HG03571 (cell line): ENCODE results near the gene HADHA.
"Not testable (repeated sequence)": the region's sequence is repeated elsewhere in the genome, so short reads cannot be mapped to it uniquely, and the experiment has no call there.

Source experiments
- ATAC-seq: cut with Tn5 transposase; IDR thresholded peaks from one replicate; pipeline ENCODE4 v1.9.1; 2021; ENCODE audit not compliant: unreplicated experiment

HADHA gene

DNA sequence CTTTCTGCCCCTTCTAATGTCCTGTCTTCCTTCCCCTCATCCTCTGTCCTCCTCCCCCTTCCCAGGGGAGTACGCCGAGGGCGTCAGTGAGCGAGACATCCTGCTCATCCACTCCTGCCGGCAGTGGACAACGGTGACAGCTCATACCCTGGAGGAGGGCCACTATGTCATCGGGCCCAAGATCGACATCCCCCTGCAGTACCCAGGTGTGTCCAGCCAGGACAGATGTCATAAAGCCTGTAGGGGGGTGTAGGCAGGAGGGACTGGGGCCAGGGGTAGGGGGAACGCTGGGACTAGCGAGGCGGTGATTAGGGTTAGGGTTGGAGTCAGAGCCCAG, 68.2 kb downstream of the HADHA start:
- ATAC-seq: no peak

GRCh38 chr2:26175466-26176278, 68.8 kb downstream of the HADHA start:
- ATAC-seq: no peak

GRCh38 chr2:26174691-26175465, 69.6 kb downstream of the HADHA start:
- no peak for ATAC-seq

DNA sequence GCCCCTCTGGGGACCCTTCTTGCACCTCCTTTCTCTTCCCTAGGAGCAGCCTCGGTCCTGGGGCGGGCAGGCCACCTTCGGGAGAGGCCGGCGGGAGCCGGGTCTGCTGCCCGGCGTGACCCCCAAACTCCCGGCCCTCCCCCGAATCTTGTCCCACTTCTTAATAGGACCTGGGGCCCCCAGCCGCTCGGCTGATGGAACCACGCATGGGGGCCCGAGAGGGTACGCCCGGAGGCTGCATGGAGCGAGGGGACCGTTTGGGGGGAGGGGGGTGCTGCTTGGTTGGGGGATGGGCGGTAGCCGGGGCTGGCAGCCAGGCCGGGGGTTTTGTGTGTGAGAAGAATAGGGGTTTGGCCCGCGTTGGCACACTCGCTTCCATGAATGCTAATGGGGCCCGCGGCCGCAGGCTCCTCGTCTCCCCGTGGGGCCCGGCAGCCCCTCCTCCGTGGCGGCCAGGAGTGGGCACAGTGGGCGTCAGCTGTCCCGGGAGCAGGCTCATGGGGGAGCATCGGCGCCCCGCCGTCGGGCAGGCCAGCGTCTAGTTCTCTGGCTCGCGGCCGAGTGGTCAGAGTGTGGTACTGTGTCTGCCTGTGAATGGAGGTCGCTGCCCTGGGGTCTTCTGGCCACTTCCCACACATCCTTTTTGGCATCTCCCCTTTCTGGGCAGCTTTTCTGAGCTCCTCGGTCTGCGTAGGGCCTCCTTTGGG, 70.5 kb downstream of the HADHA start:
- no peak for ATAC-seq

DNA sequence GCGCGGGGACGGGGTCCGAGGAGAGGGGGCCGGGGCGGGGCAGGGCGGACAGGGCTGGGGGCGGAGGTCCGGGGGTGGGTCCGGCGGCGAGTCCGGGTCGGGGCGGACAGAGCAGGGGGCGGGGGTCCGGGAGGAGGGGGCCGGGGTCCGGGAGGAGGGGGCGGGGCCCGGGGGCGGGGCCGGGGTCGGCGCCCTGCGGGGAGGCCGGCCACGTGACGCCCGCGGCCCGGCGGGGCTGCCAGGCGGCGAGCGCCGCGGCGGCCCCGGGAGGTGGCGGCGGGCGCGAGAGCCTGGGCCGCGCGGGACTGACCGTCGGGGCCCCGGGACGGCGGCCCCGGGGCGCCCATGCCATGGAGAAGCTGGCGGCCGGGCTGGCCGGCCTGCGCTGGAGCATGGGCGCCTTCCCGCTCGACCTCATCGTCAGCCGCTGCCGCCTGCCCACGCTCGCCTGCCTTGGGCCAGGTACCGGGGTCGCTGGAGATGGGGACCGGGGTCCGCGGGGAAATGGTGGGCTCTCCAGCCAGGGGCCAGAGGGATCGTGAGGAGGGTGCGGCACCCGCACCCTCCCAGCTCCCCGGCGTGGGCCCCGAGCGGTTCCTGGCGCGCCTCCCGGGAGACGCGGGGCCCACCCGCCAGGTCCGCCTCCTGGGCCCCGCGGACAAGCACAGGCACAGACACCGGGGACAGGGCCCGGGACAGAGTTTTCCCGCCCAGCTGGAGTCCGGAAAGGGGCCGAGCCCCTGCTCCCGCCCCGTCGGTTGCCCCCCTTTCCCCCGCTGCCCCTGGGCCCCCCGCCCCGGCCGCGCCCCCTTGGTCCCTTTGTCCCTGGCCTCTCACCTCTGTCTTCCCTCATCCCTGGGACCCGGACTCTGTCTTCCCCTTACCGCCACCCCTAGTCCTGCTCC, 71.3 kb downstream of the HADHA start, which contains the start of gene GAREM2:
GAREM2 (plus strand) TSS at position 218 of the 905 bp plus-strand sequence; CDS start at position 351, 133 bp downstream.
- ATAC-seq: no peak

DNA sequence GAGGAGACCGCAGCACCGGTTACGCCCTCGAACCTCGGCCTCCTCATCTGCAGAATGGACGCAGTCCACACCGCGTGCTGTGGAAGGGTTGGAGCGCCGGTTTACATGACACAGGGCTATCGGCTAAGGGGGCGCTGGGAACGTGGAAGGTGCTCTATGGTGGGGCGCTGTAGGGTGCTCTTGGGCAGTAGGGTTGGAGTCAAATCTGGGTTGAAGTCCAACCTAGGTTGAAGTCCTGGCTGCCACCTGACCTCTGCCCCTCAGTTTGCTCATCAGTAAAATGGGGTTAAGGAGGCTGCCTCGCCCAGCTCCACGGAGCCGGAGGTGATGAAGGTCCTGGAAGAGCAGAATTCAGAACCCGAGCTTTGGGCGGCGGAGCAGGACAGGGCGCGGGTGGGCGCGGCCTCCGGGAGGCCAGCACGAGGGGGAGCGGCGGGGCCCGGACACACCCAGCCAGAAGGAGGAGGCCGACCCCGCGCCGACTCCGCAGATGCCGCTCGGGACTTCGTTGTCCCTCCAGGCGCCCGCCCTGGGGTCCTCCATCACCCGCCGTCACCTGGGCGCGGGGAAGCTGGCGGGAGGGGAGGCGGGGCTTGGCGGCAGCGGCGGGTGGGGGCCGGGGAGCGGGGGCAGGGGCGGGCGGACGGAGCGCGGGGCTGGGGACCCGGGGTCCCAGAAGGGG, 72.1 kb downstream of the HADHA start:
- no peak for ATAC-seq

DNA sequence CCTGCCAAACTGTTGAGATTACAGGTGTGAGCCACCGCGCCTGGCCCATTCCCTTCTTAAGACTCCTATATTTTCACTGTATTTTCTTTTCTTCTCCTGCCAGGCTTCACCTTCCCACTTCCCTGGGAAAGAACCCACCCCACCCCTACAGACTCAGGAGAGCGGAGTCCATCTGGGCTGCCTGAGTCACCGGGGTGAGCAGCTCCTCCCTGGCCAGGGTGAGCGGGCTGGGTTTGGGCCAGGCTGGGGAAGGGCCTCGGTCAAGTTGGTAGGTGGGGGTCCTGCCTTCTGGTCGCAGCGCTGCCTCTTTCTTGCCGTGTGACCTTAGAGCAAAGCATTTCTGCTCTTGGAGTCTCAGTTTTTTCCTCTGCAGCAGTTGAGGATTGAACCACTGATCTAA, 73.6 kb downstream of the HADHA start:
- no peak for ATAC-seq

GRCh38 chr2:26169681-26170414, 74.6 kb downstream of the HADHA start:
- no peak for ATAC-seq

DNA sequence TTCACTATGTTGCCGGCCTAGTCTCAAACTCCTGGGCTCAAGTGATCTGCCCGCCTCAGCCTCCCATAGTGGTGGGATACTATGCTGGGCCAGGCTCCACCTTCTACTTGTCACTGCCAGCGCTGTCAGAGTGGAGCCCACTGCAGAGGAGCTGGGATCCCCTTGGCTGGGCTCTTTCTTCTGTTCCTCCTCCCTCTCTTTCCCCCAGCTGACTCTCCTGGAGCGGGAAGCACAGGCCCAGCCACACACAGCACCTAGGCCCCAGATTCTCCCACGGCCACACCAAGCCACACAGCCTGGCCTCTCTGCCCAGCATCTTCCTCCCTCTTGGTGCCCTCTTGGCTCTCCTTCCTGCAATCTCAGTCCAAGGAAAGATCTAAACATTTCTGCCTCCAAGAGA, 75.2 kb downstream of the HADHA start:
- no peak for ATAC-seq

DNA sequence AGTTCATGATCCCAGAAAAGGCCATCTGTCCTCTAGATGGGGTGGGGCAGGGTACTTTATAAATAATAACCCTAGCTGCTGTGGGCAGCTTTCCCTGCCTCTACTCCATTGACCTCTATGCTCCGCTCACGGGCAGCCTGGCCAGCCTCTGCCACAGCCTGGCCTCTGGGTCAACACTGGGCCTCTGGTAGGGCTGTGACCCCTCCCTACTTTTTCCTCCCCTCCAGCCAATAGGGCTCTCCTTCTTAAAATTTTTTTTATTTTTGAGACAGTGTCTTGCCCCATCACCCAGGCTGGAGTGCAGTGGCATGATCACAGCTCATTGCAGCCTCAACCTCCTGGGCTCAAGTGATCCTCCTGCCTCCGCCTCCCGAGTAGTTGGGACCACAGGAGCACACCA, 75.6 kb downstream of the HADHA start:
- ATAC-seq: no peak

GRCh38 chr2:26166541-26166940, 77.9 kb downstream of the HADHA start:
- ATAC-seq: not testable (repeated sequence)

GRCh38 chr2:26165403-26165802, 79.0 kb downstream of the HADHA start:
- no peak for ATAC-seq

GRCh38 chr2:26164641-26165211, 79.7 kb downstream of the HADHA start:
- no peak for ATAC-seq

- ATAC-seq: no peak
Measured at GRCh38 chr2:26164231-26164630, 80.2 kb downstream of the HADHA start.

DNA sequence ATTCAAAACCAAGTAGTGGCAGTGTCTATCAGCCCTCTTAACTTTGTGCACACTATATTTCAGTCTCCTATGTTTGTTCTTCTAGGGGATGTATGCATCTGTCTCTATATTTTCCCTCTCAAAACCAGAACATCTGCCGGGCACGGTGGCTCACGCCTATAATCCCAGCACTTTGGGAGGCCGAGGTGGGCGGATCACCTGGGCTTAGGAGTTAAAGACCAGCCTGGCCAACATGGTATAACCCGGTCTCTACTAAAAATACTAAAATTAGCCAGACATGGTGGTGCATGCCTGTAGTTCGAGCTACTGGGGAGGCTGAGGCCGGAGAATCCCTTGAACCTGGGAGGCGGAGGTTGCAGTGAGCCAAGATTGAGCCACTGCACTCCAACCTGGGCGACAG, 81.5 kb downstream of the HADHA start:
- ATAC-seq: no peak

DNA sequence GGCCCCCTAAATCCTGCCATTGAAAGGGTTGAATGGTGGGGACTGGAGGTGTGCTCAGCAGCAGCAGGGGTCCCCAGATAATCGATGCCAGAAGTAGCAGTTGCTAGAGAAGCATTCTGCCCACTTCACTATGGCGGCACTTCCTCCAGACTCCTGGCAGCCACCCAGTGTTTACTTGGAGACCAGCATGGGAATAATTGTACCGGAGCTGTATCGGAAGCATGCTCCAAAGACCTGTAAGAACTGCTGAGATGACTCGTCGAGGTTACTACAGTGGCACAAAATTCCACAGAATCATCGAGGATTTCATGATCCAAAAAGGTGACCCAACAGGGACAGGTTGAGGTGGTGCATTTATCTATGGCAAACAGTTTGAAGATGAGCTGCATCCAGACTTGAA, 82.5 kb downstream of the HADHA start:
- ATAC-seq: no peak

GRCh38 chr2:26157580-26157979, 86.9 kb downstream of the HADHA start:
- no peak for ATAC-seq

DNA sequence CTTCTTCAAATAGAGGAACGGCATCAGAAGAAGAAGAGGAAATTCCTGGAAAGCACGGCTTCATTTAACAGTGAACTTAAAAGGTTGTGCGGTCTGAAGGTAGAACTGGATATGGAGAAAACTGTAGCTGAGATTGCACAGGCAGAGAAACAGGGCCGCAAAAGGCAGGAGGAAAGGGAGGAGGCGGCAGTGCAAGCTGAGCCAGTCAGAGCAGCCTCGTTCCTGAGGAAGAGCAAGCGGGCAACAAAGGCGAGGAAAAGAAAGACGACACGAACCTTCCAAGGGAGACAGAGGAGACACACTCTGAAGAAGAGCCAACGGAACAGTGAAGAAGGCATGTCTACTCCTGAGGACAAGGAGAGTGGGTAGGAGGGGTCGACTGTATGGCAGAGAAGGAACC, 94.2 kb downstream of the HADHA start:
- ATAC-seq: no peak

DNA sequence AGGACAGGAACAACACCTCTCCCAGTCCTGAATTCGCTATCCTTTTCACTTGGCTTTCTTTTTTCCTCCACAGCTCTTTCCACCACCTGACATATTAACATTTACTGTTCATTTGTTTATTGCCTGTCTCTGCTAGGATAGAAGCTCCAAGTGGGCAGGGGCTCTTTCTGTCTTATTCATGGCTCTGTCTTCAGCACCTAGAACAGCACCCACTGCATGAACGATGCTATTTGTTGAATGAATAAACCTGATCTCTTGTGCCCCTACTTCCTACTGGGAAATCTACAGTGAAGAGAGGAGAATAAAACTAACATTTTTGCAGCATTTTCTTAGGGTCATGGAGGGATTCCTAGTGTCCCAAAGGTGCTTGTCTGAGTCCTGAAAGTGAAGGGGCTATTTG, 95.9 kb downstream of the HADHA start:
- ATAC-seq: no peak
